KMS-11 (cell line): ENCODE data around the gene GIMD1.

ENCODE experiments used
- H2AFZ ChIP-seq: fragments of 200-600 bp; sonication (generic); 2 replicates; pipeline ENCODE4 v1.6.1; 2016; ENCODE audit warnings: antibody characterized with exemption, mixed run types, low read depth
- H3K27ac ChIP-seq: fragments of 200-600 bp; sonication (generic); 2 replicates; pipeline ENCODE4 v1.6.1; 2016; ENCODE audit warnings: mild to moderate bottlenecking, mixed run types
- H3K27me3 ChIP-seq: fragments of 200-600 bp; sonication (generic); 2 replicates; pipeline ENCODE4 v1.6.1; 2017; ENCODE audit warnings: mild to moderate bottlenecking, low read depth, mixed run types, moderate library complexity; ENCODE audit not compliant: insufficient read depth
- H3K36me3 ChIP-seq: fragments of 200-600 bp; sonication (generic); 2 replicates; pipeline ENCODE4 v1.6.1; 2017; ENCODE audit warnings: mild to moderate bottlenecking, mixed run types; ENCODE audit not compliant: insufficient read depth
- H3K4me1 ChIP-seq: fragments of 200-600 bp; sonication (generic); 2 replicates; pipeline ENCODE4 v1.6.1; 2016; ENCODE audit warnings: mild to moderate bottlenecking, low read depth, mixed run types; ENCODE audit not compliant: poor library complexity, severe bottlenecking
- H3K4me2 ChIP-seq: fragments of 200-600 bp; sonication (generic); 2 replicates; pipeline ENCODE4 v1.7.0; 2016; ENCODE audit warnings: mild to moderate bottlenecking, mixed run types
- H3K4me3 ChIP-seq: fragments of 200-600 bp; sonication (generic); IDR thresholded peaks from 2 replicates; pipeline ENCODE4 v1.6.1; 2017; ENCODE audit warnings: low read depth, low read length, mixed read lengths; ENCODE audit not compliant: insufficient read depth
- H3K79me2 ChIP-seq: fragments of 200-600 bp; sonication (generic); 2 replicates; pipeline ENCODE4 v1.6.1; 2016; ENCODE audit warnings: low read depth, mixed run types; ENCODE audit not compliant: insufficient read depth
- H3K9ac ChIP-seq: fragments of 200-600 bp; sonication (generic); 2 replicates; pipeline ENCODE4 v1.6.1; 2016; ENCODE audit warnings: mild to moderate bottlenecking, mixed run types
- H4K20me1 ChIP-seq: fragments of 200-600 bp; sonication (generic); 2 replicates; pipeline ENCODE4 v1.6.1; 2016; ENCODE audit warnings: mild to moderate bottlenecking, mixed run types; ENCODE audit not compliant: insufficient read depth
- CTCF ChIP-seq: fragments of 200-600 bp; sonication (generic); conservative IDR thresholded peaks from 2 replicates; pipeline ENCODE4 v1.6.1; 2017; ENCODE audit warnings: low read depth, mild to moderate bottlenecking, antibody characterized with exemption, low read length, moderate library complexity, mixed read lengths

The GIMD1 gene

GRCh38 chr4:106314960-106315359 is 53.6 kb downstream of the GIMD1 start:
- H3K79me2 ChIP-seq, result peaks cover 62% of the 10 kb centered on the region
- H2AFZ ChIP-seq, result no peak overlapping the region
- no peaks in the 10 kb centered on the region for H3K36me3 ChIP-seq
- no peaks in the 10 kb centered on the region for H4K20me1 ChIP-seq
- H3K4me3 ChIP-seq, result no peak overlapping the region
- peak overlapping the region; percentile 83 for H3K4me2 ChIP-seq
- peak overlapping the region; percentile 89; the same call in 1 of the 2 replicates for H3K27ac ChIP-seq
- H3K4me1 ChIP-seq, result peaks cover 30% of the 10 kb centered on the region
- no peaks in the 10 kb centered on the region for H3K27me3 ChIP-seq
- no peak for TF ChIP-seq CTCF
- peak overlapping the region; percentile 84; the same call in 1 of the 2 replicates for H3K9ac ChIP-seq

- H3K79me2 ChIP-seq, result peaks cover 43% of the 10 kb centered on the region
- H3K27ac ChIP-seq, result no peak overlapping the region
- H4K20me1 ChIP-seq, result no peaks in the 10 kb centered on the region
- no peaks in the 10 kb centered on the region for H3K36me3 ChIP-seq
- H3K9ac ChIP-seq, result no peak overlapping the region
- no peak overlapping the region for H2AFZ ChIP-seq
- TF ChIP-seq CTCF, result no peak
- peaks cover 18% of the 10 kb centered on the region for H3K4me1 ChIP-seq
- H3K27me3 ChIP-seq, result no peaks in the 10 kb centered on the region
- no peak overlapping the region for H3K4me2 ChIP-seq
- H3K4me3 ChIP-seq, result no peak overlapping the region
Observed at GRCh38 chr4:106312997-106313522, 55.5 kb downstream of the GIMD1 start.

- Histone ChIP-seq H3K4me3 (no peak overlapping the region), H2AFZ (no peak overlapping the region), H3K9ac (no peak overlapping the region), H3K79me2 (peaks cover 36% of the 10 kb centered on the region), H3K27me3 (no peaks in the 10 kb centered on the region), H3K27ac (no peak overlapping the region), H3K36me3 (no peaks in the 10 kb centered on the region), H4K20me1 (no peaks in the 10 kb centered on the region), H3K4me2 (no peak overlapping the region), H3K4me1 (peaks cover 11% of the 10 kb centered on the region)
- TF ChIP-seq CTCF, result no peak
Observed at GRCh38 chr4:106312377-106312776, 56.2 kb downstream of the GIMD1 start.
